GM10847 (cell line): ENCODE data around the gene THSD7B.

Experiments
- POLR2A ChIP-seq: IDR thresholded peaks from 2 replicates; pipeline ENCODE4 v1.6.1; 2011; ENCODE audit not compliant: insufficient read length; ENCODE audit errors: extremely low read depth

Gene THSD7B

DNA sequence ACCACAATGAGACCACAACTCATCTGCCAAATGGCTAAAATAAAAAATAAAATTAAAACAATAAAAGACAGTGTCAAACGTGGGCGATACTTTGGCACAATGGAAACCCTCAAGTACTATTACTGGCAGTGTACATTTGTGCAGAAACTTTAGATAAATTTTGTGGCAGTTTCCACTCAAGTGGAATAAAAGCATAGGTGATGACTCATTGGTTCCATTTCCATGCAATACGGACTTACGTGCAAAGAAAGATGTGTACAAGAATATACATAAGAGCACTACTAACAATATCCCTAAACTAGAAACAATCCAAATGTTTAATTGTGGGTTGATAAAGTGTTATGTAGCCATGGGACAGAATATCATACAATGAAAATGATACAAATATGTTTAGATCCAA, 940.0 kb downstream of the THSD7B start:
- no peak for TF ChIP-seq POLR2A

- TF ChIP-seq POLR2A: no peak
These were observed 941.7 kb downstream of the THSD7B start for GRCh38 chr2:137706786-137707613.

DNA sequence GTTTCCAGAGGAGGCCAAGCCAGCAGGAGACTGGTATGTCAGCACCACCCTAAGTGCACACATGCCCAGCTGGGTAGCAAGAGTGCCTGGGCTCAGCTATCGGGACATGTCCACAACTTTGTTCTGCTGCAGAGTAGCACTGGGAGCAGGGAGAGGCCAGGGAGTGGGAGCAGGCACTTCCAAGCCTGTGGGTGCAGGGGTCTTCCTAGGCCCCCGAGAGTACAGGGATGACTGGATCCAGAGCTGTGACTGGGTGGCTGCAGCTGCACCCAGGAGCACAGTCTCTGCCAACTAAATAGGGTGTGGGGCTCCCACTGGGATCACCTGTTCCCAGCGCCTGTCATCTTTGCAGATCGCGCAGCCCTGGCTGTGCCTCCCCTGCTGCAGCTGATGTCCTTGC, 943.0 kb downstream of the THSD7B start:
- no peak for TF ChIP-seq POLR2A

GRCh38 chr2:137715731-137716191, 950.4 kb downstream of the THSD7B start:
- no peak for TF ChIP-seq POLR2A

DNA sequence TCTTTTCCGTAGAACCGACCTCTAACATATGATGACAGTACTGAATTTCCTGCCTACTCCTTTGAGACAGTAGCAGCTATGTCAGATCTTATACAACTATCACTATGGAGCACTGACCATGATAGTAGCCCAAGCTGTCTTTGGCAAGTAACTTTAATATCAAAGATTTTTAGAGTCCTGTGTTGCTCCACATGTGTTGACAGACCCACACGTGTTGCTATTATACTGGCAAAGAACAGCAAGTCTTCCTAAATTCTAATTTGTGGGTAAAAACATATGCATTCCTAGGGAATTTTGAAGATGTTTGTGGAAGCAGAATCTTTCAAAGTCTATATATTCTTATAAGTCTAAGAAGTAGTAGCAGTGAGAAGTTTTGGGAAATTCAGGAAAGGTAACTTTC, 953.4 kb downstream of the THSD7B start:
- TF ChIP-seq POLR2A: no peak

DNA sequence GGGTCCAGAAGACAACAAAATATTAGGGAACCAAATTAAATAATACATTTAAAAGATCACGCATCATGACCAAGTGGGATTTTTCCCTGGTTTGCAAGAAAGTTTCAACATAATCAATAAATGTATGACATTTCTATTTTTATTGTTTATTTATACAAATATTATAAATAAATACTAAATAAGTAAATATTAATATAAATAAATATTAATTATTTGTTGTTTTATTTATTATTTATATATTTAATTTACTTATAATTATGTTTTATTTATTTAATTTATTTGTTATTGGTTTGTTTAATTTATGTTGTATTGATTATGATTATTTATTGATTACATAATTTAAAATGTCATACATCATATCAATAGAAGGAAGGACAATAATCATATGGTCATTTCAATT, 956.4 kb downstream of the THSD7B start:
- TF ChIP-seq POLR2A: no peak

DNA sequence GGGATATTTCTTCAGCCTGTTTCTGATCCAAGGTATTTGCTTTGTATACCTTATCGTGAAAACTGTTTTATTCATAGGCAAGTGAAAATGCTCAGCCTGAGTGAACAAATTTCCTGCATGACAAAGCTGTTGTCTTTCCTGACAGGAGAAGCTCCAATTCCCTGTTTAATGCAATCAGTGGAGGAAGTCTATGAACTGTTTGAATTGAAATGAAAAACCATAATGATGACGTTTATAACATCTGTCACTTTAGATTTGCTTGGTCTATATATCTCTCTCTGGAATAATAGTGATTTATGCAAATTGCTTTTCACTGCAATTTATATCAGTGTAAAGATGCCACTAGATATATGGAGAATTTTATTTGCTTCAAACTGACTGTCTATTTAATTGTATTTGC, 959.6 kb downstream of the THSD7B start:
- no peak for TF ChIP-seq POLR2A
